OCI-LY7 (cell line): ENCODE results near the gene TM9SF1. TPM values are rescaled to one million over a fixed set of nuclear protein-coding genes. Genes with fewer than 3 reads are reported as not detected.

Source experiments
- BruUV-seq: library from RNA; stranded (reverse); fragments of 400-500 nt; replicated peaks from 2 replicates; lab custom pipeline; 2021; lab: Mats Ljungman, UMichigan
- CTCF ChIA-PET: fragments of 300-600 bp; sonication (Branson Sonifier 250); formaldehyde crosslinking; loops from one replicate; lab custom pipeline; 2022; ENCODE audit warnings: antibody characterized with exemption; ENCODE audit not compliant: unreplicated experiment; lab: Charles Lee
- POLR2A ChIA-PET: fragments of 300-600 bp; sonication (Branson Sonifier 250); formaldehyde crosslinking; loops from one replicate; lab custom pipeline; 2022; ENCODE audit warnings: antibody characterized with exemption; lab: Charles Lee
- DNase-seq: peaks from one replicate; pipeline ENCODE4 v3.0.0-alpha.2; 2015; ENCODE audit warnings: low spot score
- H2AFZ ChIP-seq: fragments of 200-600 bp; sonication (generic), shearing (Covaris generic); 2 replicates; pipeline ENCODE4 v1.6.1; 2014; ENCODE audit warnings: mild to moderate bottlenecking, antibody characterized with exemption, low read length, moderate library complexity
- H3K27ac ChIP-seq: fragments of 200-600 bp; sonication (generic); 2 replicates; pipeline ENCODE4 v1.5.1; 2014; ENCODE audit warnings: mixed run types, low read depth, mild to moderate bottlenecking, moderate library complexity, low read length, inconsistent platforms; ENCODE audit not compliant: poor library complexity, severe bottlenecking
- H3K36me3 ChIP-seq: fragments of 200-600 bp; sonication (generic); 2 replicates; pipeline ENCODE4 v1.6.1; 2014; ENCODE audit warnings: mild to moderate bottlenecking, antibody characterized with exemption, low read length, moderate library complexity, mixed read lengths; ENCODE audit not compliant: insufficient read depth
- H3K4me1 ChIP-seq: fragments of 200-600 bp; sonication (generic); 2 replicates; pipeline ENCODE4 v1.5.1; 2014; ENCODE audit warnings: mild to moderate bottlenecking, low read length; ENCODE audit not compliant: insufficient read depth, poor library complexity, severe bottlenecking
- H3K4me2 ChIP-seq: fragments of 200-600 bp; sonication (generic); 2 replicates; pipeline ENCODE4 v1.6.1; 2014; ENCODE audit warnings: mild to moderate bottlenecking, low read length
- H3K4me3 ChIP-seq: fragments of 200-600 bp; sonication (generic); 2 replicates; pipeline ENCODE4 v1.5.1; 2014; ENCODE audit warnings: mild to moderate bottlenecking, low read depth, low read length; ENCODE audit not compliant: poor library complexity, severe bottlenecking
- H3K79me2 ChIP-seq: fragments of 200-600 bp; sonication (generic); 2 replicates; pipeline ENCODE4 v1.6.1; 2016; ENCODE audit warnings: low read depth, mild to moderate bottlenecking, low read length, moderate library complexity, mixed read lengths; ENCODE audit not compliant: insufficient read depth
- H3K9me2 ChIP-seq: fragments of 200-600 bp; sonication (generic); 2 replicates; pipeline ENCODE4 v1.6.1; 2016; ENCODE audit warnings: mild to moderate bottlenecking, low read length, mixed read lengths; ENCODE audit not compliant: insufficient read depth
- H3K9me3 ChIP-seq: fragments of 200-600 bp; sonication (generic); 2 replicates; pipeline ENCODE4 v1.6.1; 2014; ENCODE audit warnings: mild to moderate bottlenecking, mixed run types, low read length, mixed read lengths
- H4K20me1 ChIP-seq: fragments of 200-600 bp; sonication (generic); 2 replicates; pipeline ENCODE4 v1.6.1; 2014; ENCODE audit warnings: mild to moderate bottlenecking, antibody characterized with exemption, low read length, moderate library complexity, mixed read lengths; ENCODE audit not compliant: insufficient read depth
- EZH2phosphoT487 ChIP-seq: fragments of 200-600 bp; sonication (generic); IDR thresholded peaks from 2 replicates; pipeline ENCODE4 v1.6.1; 2018; ENCODE audit warnings: low read depth, borderline replicate concordance, mild to moderate bottlenecking, mixed run types, antibody characterized with exemption, low read length, moderate library complexity, mixed read lengths
- intact Hi-C: fragments of 100-400 bp; cut with micrococcal nuclease; formaldehyde crosslinking; loops from one replicate; pipeline ENCODE4 v1.10.0; 2022; ENCODE audit not compliant: unreplicated experiment
- total RNA-seq, 2 experiments: library from RNA; depleted of rRNA in 1 of 2; stranded (reverse); fragments of >200 nt in 1 of 2; shearing (Covaris generic) in 1 of 2; gene quantifications; 2 replicates each; pipeline ENCODE4 v1.2.3, GENCODE V29; 2014 to 2022
- TF ChIP-seq, protein P1 (sequence below): fragments of 200-600 bp; sonication (generic); conservative IDR thresholded peaks from 2 replicates; pipeline ENCODE4 v1.5.1; 2014; ENCODE audit warnings: mild to moderate bottlenecking, antibody characterized with exemption, low read length, moderate library complexity, mixed read lengths

Gene TM9SF1
- total RNA-seq, 2 experiments from 2014 or later = 23.4 to 27.8 TPM

DNA sequence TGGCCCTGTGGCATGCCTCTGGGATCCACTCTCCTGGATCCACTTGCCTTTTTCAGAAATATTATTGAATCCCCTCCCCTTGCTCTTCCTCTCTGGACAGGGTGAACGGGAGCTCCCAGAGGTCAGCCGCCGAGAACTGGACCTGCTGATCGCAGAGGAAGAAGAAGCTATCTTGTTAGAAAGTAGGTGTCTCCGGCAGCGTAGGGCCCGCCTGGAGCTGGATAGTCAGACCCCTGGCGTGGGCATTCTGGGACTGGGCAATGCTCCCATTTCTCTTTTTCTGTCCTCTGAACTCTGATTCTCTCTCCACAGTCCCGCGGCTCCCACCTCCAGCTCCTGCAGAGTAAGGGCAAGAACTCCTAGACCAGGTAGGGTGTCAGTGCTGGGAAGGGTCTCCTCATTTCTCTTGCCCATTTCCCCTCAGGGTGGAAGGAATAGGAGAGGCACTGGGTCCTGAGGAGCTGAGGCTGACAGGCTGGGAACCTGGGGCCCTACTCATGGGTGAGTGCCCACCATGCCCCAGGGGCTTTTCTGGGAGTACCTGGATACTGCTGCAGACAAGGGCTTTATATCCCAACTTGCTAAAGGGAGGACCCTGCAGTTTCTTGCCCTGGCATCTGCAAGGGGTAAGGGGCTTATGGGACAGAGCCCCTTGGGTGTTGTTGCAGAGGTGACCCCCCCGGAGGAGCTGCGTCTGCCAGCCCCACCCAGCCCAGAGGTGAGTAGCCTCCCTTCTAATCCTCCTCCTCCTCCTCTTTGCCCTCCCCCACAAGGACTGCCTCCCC lies 18.0 kb downstream of the TM9SF1 start:
- Histone ChIP-seq H3K36me3 (peaks cover 38% of the 10 kb centered on the region), H3K4me1 (no peaks in the 10 kb centered on the region), H3K4me3 (no peak overlapping the region), H3K9me3 (no peaks in the 10 kb centered on the region), H3K4me2 (no peak overlapping the region), H3K27ac (no peak overlapping the region), H4K20me1 (no peaks in the 10 kb centered on the region), H3K9me2 (no peaks in the 10 kb centered on the region), H3K79me2 (no peaks in the 10 kb centered on the region), H2AFZ (no peak overlapping the region)
- TF ChIP-seq, protein P1, sequence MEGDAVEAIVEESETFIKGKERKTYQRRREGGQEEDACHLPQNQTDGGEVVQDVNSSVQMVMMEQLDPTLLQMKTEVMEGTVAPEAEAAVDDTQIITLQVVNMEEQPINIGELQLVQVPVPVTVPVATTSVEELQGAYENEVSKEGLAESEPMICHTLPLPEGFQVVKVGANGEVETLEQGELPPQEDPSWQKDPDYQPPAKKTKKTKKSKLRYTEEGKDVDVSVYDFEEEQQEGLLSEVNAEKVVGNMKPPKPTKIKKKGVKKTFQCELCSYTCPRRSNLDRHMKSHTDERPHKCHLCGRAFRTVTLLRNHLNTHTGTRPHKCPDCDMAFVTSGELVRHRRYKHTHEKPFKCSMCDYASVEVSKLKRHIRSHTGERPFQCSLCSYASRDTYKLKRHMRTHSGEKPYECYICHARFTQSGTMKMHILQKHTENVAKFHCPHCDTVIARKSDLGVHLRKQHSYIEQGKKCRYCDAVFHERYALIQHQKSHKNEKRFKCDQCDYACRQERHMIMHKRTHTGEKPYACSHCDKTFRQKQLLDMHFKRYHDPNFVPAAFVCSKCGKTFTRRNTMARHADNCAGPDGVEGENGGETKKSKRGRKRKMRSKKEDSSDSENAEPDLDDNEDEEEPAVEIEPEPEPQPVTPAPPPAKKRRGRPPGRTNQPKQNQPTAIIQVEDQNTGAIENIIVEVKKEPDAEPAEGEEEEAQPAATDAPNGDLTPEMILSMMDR = no peak
- TF ChIP-seq EZH2phosphoT487 = no peak
- ChIA-PET CTCF (no interaction called here), POLR2A (interaction anchor here (1.1 kb wide), 1 partner anchor 10 kb away, joined by 4 read pairs; no protein-coding TSS in a partner anchor)
- intact Hi-C loops = no loop called here
- BruUV-seq = no TSS peak
- no peak for DNase-seq

DNA sequence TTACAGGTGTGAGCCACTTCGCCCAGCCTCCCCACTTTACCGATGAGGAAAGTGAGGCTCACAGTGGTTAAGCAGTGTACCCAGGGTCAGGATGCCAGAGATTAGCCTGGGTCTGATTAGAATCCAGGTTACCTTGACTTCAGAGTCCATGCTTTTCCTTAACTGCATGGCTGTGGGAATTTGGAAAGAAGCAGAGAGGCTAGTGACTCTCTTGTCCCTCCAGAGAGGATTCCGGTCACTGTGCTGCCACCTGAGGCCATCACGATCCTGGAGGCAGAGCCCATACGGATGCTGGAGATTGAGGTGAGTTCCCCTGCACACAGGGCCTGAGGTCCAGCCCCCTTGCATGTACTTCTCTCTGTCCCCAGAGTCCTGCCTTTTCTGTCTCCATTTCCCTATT lies 18.6 kb downstream of the TM9SF1 start:
- no peak overlapping the region for H3K27ac ChIP-seq
- CTCF ChIA-PET = no interaction called here
- no peaks in the 10 kb centered on the region for H3K9me2 ChIP-seq
- no peak overlapping the region for H3K4me3 ChIP-seq
- TF ChIP-seq EZH2phosphoT487 = no peak
- TF ChIP-seq, protein P1 = no peak
- H3K79me2 ChIP-seq = no peaks in the 10 kb centered on the region
- H2AFZ ChIP-seq = no peak overlapping the region
- BruUV-seq = no TSS peak
- DNase-seq = no peak
- peaks cover 35% of the 10 kb centered on the region for H3K36me3 ChIP-seq
- no peak overlapping the region for H3K4me2 ChIP-seq
- H3K9me3 ChIP-seq = no peaks in the 10 kb centered on the region
- H4K20me1 ChIP-seq = no peaks in the 10 kb centered on the region
- no peaks in the 10 kb centered on the region for H3K4me1 ChIP-seq
- intact Hi-C loops = no loop called here
- POLR2A ChIA-PET = no interaction called here

DNA sequence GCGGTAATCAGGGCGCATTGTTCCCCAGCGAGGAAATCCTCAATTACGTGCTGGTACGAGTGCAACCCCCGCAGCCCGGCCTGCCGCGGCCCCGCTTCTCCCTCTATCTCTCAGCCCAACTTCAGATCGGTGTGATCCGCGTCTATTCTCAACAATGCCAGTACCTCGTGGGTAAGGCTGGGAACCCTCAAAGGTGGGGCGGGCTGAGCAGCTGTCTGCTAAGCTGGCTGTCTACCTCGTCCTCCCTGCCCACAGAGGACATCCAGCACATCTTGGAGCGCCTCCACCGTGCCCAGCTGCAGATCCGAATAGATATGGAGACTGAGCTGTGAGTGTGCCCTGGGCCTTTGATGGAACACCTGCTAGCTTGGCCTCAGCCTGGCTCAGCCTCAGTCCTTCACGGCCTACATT lies 22.4 kb downstream of the TM9SF1 start:
- Histone ChIP-seq H3K4me2 (no peak overlapping the region), H3K9me2 (no peaks in the 10 kb centered on the region), H4K20me1 (no peaks in the 10 kb centered on the region), H3K79me2 (no peaks in the 10 kb centered on the region), H3K4me3 (no peak overlapping the region), H3K36me3 (no peaks in the 10 kb centered on the region), H2AFZ (no peak overlapping the region), H3K9me3 (no peaks in the 10 kb centered on the region), H3K4me1 (no peaks in the 10 kb centered on the region), H3K27ac (no peak overlapping the region)
- BruUV-seq = no TSS peak
- POLR2A ChIA-PET = interaction anchor here (0.9 kb wide), 1 partner anchor 101 kb away, joined by 3 read pairs; no protein-coding TSS in a partner anchor
- CTCF ChIA-PET = interaction anchor here (1.3 kb wide), 1 partner anchor 12 kb away, joined by 3 read pairs; the partner anchor contains the start of gene IRF9
- TF ChIP-seq, protein P1 = no peak
- no peak for TF ChIP-seq EZH2phosphoT487
- no peak for DNase-seq
- intact Hi-C loops = no loop called here
